HG02970 (cell line): Measurements from ENCODE around the gene NHLRC2.
A peak's percentile ranks its signal among the peaks of the same experiment; 100 is the strongest.
"Not testable (repeated sequence)": the region's sequence is repeated elsewhere in the genome, so short reads cannot be mapped to it uniquely, and the experiment has no call there.

Experiments used
- ATAC-seq: cut with Tn5 transposase; IDR thresholded peaks from one replicate; pipeline ENCODE4 v1.9.1; 2021; ENCODE audit warnings: mild to moderate bottlenecking, moderate library complexity, moderate number of reproducible peaks; ENCODE audit not compliant: unreplicated experiment, low FRiP score

The NHLRC2 gene

DNA sequence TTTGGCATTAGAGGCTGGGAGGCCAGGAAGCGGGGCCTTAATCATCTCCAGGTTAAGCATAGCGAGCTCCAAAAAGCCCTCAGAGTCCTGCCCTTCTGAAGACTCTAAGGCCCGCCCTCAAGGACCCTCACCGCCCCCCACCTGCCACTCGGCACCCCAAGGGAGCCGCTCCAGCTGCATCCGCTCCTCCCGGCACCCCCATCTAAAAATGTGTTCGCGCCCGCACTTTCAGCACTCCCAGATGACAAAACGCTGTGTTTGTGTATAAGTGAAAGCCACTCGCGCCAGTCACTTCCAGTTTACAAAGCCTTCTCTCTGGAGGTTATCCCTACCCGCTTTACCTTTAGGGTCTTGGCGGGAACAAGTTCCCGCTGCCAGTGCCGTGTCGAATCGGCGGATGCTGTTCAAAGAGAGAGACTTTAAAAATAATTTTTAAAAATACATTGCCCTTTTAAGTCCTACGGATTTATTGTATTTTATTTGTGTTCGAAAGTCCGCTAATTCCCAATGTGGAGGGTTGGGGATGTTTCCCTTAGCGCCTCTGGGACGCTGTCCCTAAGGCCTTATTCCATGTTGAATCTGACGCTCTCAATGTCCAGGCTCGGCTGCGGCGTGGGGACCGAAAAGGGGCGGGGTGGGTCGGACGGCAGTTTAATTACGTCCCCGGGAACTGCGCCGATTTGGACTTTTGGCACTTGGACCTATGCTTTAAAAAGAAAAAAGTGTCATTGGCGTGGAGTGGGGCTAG is at the start of gene NHLRC2, which contains the start of gene DCLRE1A:
Gene NHLRC2, plus strand, starts transcription at position 649 of the 748 bp plus-strand sequence. CDS start 212 bp downstream, outside the sequence.
Gene DCLRE1A, minus strand, starts transcription at position 70 of the 748 bp plus-strand sequence. CDS start 900 bp downstream, outside the sequence.
- peak; percentile 27 for ATAC-seq

- no peak for ATAC-seq
Measured at GRCh38 chr10:113806503-113806902, 48.0 kb upstream of the NHLRC2 start.

DNA sequence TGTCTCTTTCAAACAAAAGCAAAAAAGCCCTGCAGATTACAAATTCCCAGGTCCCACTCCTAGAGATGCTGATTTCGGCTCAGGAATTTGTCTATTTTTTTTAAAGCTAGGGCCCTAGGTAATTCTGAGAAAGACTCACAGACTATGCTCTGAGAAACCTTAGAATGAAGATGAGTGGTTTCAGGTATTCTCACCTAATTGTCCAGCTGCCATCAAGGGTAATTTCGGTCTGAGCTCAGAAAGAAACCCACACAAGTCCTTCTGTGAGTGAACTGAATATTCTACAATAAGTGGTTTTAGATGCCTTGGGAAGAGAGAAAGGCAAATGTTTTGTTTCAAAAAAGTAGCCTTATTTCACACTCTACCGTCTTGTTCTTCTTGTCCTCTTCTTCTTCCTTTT is 46.3 kb upstream of the NHLRC2 start:
- no peak for ATAC-seq

DNA sequence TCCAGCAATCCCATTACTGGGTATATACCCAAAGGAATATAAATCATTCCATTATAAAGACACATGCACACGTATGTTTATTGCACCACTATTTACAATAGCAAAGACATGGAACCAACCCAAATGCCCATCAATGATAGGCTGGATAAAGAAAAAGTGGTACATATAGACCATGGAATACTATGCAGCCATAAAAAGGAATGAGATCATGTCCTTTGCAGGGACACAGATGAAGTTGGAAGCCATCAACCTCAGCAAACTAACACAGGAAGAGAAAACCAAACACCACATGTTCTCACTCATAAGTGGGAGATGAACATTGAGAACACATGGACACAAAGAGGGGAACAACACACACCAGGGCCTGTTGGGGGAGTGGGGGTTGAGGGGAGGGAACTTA is 39.8 kb upstream of the NHLRC2 start:
- ATAC-seq = not testable (repeated sequence)

- ATAC-seq = no peak
Measured at GRCh38 chr10:113819989-113820388, 34.5 kb upstream of the NHLRC2 start.

GRCh38 chr10:113820507-113820906 is 34.0 kb upstream of the NHLRC2 start:
- ATAC-seq = no peak

GRCh38 chr10:113821306-113821705 is 33.2 kb upstream of the NHLRC2 start:
- not testable (repeated sequence) for ATAC-seq

- no peak for ATAC-seq
Measured at GRCh38 chr10:113822174-113822573, 32.3 kb upstream of the NHLRC2 start.

DNA sequence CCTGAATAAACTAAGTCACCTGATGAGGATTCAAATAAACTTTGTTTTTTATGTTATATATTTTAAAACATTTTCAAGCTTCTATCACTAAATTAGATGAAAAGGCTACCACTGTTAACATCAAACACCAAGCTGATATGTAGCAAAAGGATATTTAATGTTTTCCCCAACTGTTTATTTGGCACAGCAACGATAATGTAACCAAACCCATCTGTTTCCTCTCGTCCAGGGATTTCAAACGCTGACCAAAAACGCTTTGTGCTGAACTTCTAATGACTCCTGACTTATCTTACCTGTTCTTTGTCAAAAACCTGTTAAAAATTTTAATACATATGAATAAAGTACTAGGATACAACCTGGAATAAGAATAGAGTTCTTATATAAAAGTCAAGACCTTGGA is 31.1 kb upstream of the NHLRC2 start:
- ATAC-seq = no peak

GRCh38 chr10:113825791-113826190 is 28.7 kb upstream of the NHLRC2 start:
- ATAC-seq = no peak

GRCh38 chr10:113828567-113828966 is 25.9 kb upstream of the NHLRC2 start:
- not testable (repeated sequence) for ATAC-seq

DNA sequence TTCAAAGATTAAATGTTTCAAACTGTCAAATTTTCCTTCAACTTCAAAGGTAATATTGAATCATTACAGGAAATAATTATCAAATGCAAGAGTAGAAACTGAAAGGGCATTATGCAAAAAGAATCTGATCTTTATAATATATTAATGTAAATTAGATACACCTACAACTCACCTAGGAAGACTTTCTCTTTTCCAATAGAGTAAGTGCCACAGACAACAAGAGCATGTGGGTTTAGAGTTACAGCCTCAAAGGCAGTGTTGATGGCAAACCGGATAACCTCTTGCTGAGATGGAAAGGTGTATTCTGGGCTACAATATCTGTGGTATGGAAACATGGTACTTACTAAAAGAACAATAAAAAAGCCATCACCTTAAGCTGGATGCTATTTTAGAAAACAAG is 12.3 kb upstream of the NHLRC2 start:
- ATAC-seq = no peak

DNA sequence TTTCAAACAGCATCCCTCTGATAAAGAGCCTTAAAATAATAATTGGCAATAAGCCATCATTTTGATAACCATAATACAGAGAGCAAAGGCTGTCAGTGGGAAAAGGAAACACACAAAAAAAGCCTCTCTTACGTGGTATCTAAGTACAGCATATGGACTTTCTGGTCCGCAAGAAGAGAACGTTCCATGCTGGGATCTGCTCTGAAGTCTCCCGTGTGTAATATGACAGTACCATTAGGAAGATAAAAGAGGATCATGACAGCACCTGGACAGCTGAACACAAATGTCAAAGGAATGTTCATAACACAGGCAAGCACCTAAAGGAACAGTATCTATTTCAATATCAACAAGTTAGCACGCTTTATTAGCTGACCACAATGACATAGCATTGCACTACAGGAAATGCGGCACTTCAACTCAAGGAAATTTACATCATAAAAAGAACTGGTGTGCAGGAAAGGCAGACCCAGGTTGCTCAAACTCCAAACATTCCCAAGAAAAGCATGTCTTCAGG is 10.4 kb upstream of the NHLRC2 start:
- ATAC-seq = no peak

- ATAC-seq = no peak
Measured at GRCh38 chr10:113846036-113846435, 8.4 kb upstream of the NHLRC2 start.

- ATAC-seq = no peak
Measured at GRCh38 chr10:113849140-113849803, 5.2 kb upstream of the NHLRC2 start.

- no peak for ATAC-seq
Measured at GRCh38 chr10:113849946-113850345, 4.5 kb upstream of the NHLRC2 start.

DNA sequence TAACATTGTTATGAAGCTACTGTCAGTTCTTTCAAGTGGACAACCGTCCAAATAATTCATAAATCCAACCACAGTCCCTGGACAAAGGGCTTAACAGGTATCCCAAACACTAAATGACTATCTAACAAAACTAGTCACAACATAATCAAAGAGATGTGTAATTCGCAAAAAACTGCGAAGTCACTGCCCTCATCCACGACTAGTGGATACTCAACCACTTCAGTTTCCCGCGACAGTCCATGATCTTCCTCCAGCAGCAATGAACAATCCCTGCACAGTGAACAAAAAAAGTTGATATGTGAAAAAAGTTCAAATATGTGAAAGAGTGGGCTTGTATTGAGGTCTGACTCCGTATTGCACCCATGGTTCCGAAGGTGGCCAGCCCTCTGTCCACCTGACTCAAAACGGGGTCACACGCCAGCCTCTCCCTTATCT is 866 bp upstream of the NHLRC2 start:
- no peak for ATAC-seq

- peak; percentile 41 for ATAC-seq
Measured at GRCh38 chr10:113854761-113855588, 514 bp downstream of the NHLRC2 start.

GRCh38 chr10:113856563-113856962 is 2.1 kb downstream of the NHLRC2 start:
- no peak for ATAC-seq

DNA sequence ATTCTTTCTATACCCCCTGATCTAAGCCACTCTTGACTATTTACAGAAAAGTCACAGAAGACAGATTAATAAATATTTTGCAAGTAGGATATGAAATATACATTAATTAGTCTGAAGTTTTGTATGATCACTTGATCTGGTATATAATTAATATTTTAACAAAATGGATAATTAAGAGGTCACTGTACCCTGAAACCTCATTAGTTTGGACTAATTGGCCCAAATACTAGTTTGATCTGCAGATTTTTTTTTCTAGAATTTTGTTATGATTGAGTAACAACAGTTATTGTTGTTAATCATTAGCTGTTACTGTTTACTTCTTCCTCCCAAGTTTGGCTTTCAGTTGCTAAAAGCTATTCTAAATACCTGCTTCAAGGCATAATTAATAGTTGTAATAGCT is 2.7 kb downstream of the NHLRC2 start:
- ATAC-seq = no peak

DNA sequence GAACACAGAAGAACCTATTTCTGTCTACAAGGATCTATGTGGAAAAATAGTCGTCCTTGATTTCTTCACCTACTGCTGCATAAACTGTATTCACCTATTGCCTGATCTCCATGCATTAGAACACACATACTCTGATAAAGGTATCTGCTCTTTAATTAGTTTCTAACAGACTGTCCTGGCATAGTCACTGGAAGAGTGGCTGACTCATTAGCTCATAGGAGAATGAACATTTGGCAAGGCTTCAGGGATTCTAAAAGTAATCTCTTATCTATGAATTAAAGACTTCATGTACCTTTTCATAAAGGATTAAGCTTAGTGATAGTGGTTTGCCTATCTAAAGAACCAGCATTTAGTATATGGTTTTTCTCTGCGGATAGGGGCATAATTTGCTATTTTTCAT is 4.1 kb downstream of the NHLRC2 start:
- ATAC-seq = no peak
